Muscle of back (tissue), 13 donors: ENCODE measurements around the gene SETD2. TPM values are rescaled to one million over a fixed set of nuclear protein-coding genes. Genes with fewer than 3 reads are reported as not detected.
"Not testable (repeated sequence)": the region's sequence is repeated elsewhere in the genome, so short reads cannot be mapped to it uniquely, and the experiment has no call there.

Experiments used
- DNase-seq, 3 donors: peaks; one replicate each; pipeline versions ENCODE4 v3.0.0 to v3.0.0-alpha.2; 2013
- long read RNA-seq, 9 donors: transcript quantifications; one replicate each; lab custom pipeline, GENCODE V29; 2026
- polyA plus RNA-seq, 10 donors: library from polyadenylated mRNA; unstranded; fragments of 120-200 nt; gene quantifications; one replicate each; pipeline ENCODE4 v1.2.1, GENCODE V29; 2013; ENCODE audit not compliant: insufficient read length in 10 of 10

The SETD2 gene, protein sequence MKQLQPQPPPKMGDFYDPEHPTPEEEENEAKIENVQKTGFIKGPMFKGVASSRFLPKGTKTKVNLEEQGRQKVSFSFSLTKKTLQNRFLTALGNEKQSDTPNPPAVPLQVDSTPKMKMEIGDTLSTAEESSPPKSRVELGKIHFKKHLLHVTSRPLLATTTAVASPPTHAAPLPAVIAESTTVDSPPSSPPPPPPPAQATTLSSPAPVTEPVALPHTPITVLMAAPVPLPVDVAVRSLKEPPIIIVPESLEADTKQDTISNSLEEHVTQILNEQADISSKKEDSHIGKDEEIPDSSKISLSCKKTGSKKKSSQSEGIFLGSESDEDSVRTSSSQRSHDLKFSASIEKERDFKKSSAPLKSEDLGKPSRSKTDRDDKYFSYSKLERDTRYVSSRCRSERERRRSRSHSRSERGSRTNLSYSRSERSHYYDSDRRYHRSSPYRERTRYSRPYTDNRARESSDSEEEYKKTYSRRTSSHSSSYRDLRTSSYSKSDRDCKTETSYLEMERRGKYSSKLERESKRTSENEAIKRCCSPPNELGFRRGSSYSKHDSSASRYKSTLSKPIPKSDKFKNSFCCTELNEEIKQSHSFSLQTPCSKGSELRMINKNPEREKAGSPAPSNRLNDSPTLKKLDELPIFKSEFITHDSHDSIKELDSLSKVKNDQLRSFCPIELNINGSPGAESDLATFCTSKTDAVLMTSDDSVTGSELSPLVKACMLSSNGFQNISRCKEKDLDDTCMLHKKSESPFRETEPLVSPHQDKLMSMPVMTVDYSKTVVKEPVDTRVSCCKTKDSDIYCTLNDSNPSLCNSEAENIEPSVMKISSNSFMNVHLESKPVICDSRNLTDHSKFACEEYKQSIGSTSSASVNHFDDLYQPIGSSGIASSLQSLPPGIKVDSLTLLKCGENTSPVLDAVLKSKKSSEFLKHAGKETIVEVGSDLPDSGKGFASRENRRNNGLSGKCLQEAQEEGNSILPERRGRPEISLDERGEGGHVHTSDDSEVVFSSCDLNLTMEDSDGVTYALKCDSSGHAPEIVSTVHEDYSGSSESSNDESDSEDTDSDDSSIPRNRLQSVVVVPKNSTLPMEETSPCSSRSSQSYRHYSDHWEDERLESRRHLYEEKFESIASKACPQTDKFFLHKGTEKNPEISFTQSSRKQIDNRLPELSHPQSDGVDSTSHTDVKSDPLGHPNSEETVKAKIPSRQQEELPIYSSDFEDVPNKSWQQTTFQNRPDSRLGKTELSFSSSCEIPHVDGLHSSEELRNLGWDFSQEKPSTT (N-terminal part only)
- polyA plus RNA-seq, result 10 to 100 TPM; 29.5 to 42.0 (median 36.4) TPM
- long read RNA-seq, donor 1, result 0 reads
- long read RNA-seq, donor 2, partial matches to known transcripts, result 0 of 2 reads
- long read RNA-seq, donor 2, other reads (novel, unspliced or antisense), result 0 of 2 reads
- long read RNA-seq, donor 3, result 0 reads
- long read RNA-seq, donor 4, result 0 reads
- long read RNA-seq, donor 5, partial matches to known transcripts, result 6 of 19 reads
- long read RNA-seq, donor 5, other reads (novel, unspliced or antisense), result 13 of 19 reads
- long read RNA-seq, donor 6, partial matches to known transcripts, result 0 of 6 reads
- long read RNA-seq, donor 6, other reads (novel, unspliced or antisense), result 6 of 6 reads
- long read RNA-seq, donor 7, partial matches to known transcripts, result 7 of 7 reads
- long read RNA-seq, donor 7, other reads (novel, unspliced or antisense), result 0 of 7 reads
- long read RNA-seq, donor 8, result 0 reads
- long read RNA-seq, donor 9, result 0 reads

DNA sequence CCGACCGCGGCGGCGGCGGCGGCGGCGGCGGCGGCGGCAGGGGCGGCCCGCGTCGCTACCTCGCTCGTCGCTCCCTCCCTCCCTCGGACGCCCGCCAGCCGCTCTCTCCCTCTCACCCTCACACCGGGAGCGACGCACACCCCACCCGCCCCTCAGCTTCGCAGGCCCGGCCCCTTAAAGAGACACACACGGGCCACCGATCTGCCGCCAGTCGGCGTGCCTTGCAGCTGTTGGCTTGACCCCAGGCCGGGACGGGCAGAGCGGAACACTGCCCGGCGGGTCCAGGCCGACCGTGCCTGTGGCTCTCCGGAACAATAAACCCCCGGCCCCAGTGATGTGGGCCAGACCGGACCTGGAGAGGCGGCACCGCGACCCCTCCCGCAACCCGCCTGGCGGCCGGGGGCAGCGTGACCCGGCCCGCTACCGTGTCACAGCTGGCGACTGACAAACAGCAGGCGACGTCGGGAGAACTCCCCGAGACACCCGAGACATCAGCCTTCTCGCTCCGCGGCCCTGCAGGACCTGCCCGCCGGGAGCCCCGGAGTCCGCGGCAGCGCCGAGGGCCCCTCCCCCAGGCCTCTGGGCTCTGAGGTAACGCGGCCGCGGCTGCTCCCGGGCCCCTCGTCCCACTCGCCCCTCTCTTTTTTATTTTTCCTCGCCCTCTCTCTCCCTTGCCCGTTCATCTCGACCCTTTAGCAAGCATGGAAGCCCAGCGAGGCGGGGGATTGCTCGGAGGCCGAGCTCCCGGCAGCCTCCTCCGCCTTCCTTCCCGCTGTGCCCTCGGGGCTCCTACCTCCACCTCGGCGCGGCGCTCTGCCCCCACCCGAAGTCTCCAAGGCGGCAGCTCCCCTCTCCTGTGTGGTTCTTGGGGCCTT is at the start of gene SETD2:
Gene SETD2 (minus strand): TSS at position 107 of the 875 bp plus-strand sequence. CDS start 189 bp downstream, outside the sequence.
- peak; percentile 92 to 96 (median 92) for DNase-seq

GRCh38 chr3:47210863-47211405 is 47.0 kb upstream of the SETD2 start:
- no peak for DNase-seq

- not testable (repeated sequence) for DNase-seq
Measured at GRCh38 chr3:47206022-47206421, 42.1 kb upstream of the SETD2 start.

DNA sequence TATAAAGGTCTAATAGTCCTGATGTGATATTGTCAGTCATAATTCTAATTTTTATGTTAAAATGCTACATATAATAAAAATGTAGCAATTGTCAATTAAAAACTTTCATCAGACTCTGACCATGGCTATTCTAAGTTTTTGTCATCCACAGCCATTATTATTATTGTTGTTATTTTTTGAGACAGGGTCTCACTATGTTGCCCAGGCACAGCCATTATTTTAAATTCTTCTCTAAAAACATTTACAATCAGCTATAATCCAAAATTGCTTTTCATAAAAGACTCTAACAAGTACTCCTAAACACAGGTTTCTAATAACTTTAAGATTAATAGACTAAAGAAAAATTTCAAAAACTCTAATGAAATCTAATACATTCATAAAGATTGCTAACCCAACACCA is 41.0 kb upstream of the SETD2 start:
- no peak for DNase-seq

- no peak for DNase-seq
Measured at GRCh38 chr3:47202542-47202941, 38.6 kb upstream of the SETD2 start.

- DNase-seq, result no peak
Measured at GRCh38 chr3:47197287-47197686, 33.4 kb upstream of the SETD2 start.

DNA sequence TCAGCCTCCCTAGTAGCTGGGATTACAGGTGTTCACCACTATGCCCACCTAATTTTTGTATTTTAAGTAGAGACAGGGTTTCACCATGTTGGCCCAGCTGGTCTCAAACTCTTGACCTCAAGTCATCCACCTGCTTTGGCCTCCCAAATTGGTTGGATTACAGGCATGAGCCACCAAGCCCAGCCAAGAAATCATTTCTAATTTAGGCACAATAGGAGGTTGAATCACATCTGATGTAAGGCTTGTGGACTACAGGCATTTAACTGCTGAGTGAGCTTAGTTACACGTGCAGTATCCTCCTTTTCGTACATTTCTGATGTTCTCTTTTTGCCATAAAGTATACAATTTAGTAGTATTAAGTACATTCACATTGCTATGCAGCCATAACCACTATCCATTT is 31.1 kb upstream of the SETD2 start:
- DNase-seq, result no peak

DNA sequence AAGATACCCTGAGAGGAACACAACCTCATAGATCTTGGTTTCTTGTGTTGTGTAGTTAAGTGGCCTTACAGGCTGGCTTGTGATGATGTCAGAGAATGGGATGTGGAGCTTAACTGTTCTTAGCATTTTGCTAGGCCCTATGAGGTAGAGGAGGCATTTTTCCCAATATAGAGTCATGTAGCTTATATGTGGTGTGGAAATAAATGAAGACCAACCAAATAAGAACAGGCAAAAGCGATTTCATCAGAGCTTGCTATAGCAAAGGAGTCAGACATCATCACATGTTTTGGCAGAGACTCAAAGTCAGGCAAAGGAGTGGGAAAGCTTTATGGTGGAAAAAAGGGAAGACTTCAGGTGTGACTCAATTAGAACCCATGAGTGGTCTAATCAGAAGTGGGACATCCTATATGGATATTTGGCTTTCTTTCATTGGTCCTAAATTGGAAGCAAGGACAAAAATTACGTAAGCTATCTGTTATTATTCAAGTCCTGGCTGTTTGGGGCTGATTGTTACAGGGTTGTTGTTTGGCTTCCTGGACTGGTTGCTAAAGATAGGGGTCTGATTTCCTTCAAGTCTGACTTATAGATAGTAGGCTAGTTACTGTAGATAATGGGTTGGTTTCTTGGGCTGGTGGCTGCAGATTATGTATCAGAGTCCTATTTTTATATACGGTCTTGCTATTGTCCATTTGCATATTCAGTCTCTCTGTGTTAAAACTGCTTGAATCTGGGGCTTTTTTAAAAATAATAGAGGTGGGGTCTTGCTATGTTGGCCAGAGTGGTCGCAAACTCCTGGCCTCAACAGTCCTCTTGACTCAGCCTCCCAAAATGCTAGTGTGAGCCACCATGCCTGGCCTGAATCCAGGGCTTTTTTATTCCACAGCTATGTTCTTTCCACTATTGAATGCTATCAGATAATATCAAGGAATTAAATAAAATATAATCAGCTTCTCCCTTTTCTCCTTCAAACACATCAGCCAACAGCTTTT is 30.3 kb upstream of the SETD2 start:
- DNase-seq, result no peak

GRCh38 chr3:47186285-47186684 is 22.4 kb upstream of the SETD2 start:
- DNase-seq, result no peak

DNA sequence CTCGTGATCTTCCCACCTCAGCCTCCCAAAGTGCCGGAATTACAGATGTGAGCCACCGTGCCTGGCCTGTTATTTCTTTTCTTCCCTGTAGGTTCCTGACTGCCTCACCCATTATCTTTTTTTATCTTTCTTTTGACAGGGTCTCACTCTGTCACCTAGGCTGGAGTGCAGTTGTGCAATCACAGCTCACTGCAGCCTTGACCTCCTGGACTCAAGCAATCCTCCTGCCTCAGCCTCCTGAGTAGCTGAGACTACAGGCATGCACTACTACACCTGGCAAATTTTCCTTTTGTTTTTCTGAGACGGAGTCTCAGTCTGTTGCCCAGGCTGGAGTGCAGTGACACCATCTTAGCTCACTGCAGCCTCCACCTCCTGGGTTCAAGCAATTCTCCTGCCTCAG is 17.8 kb upstream of the SETD2 start:
- not testable (repeated sequence) for DNase-seq

- not testable (repeated sequence) for DNase-seq
Measured at GRCh38 chr3:47180011-47180410, 16.1 kb upstream of the SETD2 start.

GRCh38 chr3:47176582-47176981 is 12.7 kb upstream of the SETD2 start:
- DNase-seq, result no peak

- DNase-seq, result peak; percentile 20 to 84 (median 45)
Measured at GRCh38 chr3:47163169-47164006, 525 bp downstream of the SETD2 start.

- DNase-seq, result no peak
Measured at GRCh38 chr3:47162697-47163168, 1.2 kb downstream of the SETD2 start.

DNA sequence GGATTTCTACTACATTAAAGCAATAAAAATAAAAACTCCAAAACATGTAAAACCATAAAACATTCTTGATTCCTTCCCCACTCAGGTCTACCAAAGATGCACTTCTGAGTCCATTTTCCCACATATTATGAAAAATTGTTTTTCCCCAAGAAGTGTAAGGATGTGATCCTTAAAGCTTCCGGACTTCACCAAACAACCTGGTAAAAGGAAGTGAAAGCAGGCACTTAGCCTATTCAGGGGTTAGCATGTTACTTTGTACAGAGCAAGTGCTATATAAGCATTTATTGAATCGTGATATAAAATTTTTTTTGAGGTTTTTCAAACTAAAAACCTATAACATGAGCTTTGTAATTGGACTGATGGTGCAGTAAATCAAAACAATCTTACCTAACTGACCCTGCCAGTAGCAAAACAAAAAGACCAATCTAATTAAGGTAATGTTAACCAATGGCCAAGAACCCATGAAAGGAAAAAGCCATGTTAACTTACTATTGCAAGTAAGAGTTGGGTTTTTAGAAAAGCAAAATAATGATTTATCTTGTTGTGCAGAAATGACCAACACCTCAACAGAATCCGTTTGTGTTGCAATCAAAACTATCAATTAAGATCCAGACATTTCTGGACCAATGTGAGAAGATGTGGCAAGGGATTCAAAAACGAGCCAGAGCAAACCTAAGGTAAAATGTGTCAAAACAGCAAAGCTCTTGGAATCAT is 1.8 kb downstream of the SETD2 start:
- peak in 1 of 3 donors; percentile 7 for DNase-seq

- DNase-seq, result no peak
Measured at GRCh38 chr3:47159820-47160219, 4.1 kb downstream of the SETD2 start.
